Fibroblast of lung (primary cell): ENCODE results near the gene PKD1. TPM values are rescaled to one million over a fixed set of nuclear protein-coding genes. Genes with fewer than 3 reads are reported as not detected.

Experiments
- DNase-seq, 2 donors: peaks; one replicate each; pipeline versions ENCODE4 v3.0.0 to v3.0.0-alpha.2; 2010; ENCODE audit warnings: low read depth in 2 of 2
- H2AFZ ChIP-seq: 2 replicates; pipeline ENCODE4 v1.5.1; 2012; ENCODE audit warnings: low read length, control low read depth, inconsistent platforms
- H3K27ac ChIP-seq: 2 replicates; pipeline ENCODE4 v1.5.1; 2011; ENCODE audit warnings: low read length, control low read depth; ENCODE audit not compliant: insufficient read depth
- H3K27me3 ChIP-seq: 2 replicates; pipeline ENCODE4 v1.5.1; 2011; ENCODE audit warnings: mild to moderate bottlenecking, low read length; ENCODE audit not compliant: control insufficient read depth, insufficient read depth
- H3K36me3 ChIP-seq: 2 replicates; pipeline ENCODE4 v1.5.1; 2011; ENCODE audit warnings: low read length; ENCODE audit not compliant: control insufficient read depth, insufficient read depth
- H3K4me1 ChIP-seq: 2 replicates; pipeline ENCODE4 v1.5.1; 2011; ENCODE audit warnings: low read length; ENCODE audit not compliant: control insufficient read depth, insufficient read depth; ENCODE audit errors: extremely low read depth
- H3K4me2 ChIP-seq: 2 replicates; pipeline ENCODE4 v1.5.1; 2011; ENCODE audit warnings: low read length, control low read depth; ENCODE audit not compliant: insufficient read depth; ENCODE audit errors: extremely low read depth
- H3K4me3 ChIP-seq, 4 experiments: fragments of 200-600 bp in 1 of 4; sonication (generic) in 1 of 4; replicated peaks in 1 of 4; 2 replicates each; pipeline ENCODE4 v1.5.1; 2011 to 2016; ENCODE audit warnings: low read length in 4 of 4, low read depth in 3 of 4, mild to moderate bottlenecking in 3 of 4, control low read depth in 2 of 4, inconsistent platforms in 1 of 4, mixed read lengths in 1 of 4; ENCODE audit not compliant: insufficient read depth in 1 of 4; ENCODE audit errors: control extremely low read depth in 1 of 4
- H3K79me2 ChIP-seq: 2 replicates; pipeline ENCODE4 v1.5.1; 2012; ENCODE audit warnings: mild to moderate bottlenecking, low read length, inconsistent platforms; ENCODE audit not compliant: control insufficient read depth, insufficient read depth
- H3K9ac ChIP-seq: 2 replicates; pipeline ENCODE4 v1.5.1; 2011; ENCODE audit warnings: mild to moderate bottlenecking, low read length, control low read depth; ENCODE audit not compliant: insufficient read depth
- H3K9me3 ChIP-seq: 2 replicates; pipeline ENCODE4 v1.5.1; 2012; ENCODE audit warnings: low read depth, low read length; ENCODE audit not compliant: control insufficient read depth, insufficient read depth
- H4K20me1 ChIP-seq: 2 replicates; pipeline ENCODE4 v1.5.1; 2011; ENCODE audit warnings: low read length; ENCODE audit not compliant: control insufficient read depth, insufficient read depth; ENCODE audit errors: extremely low read depth
- EZH2 ChIP-seq: IDR thresholded peaks from 2 replicates; pipeline ENCODE4 v1.5.1; 2012; ENCODE audit warnings: low read length, control low read depth, mild to moderate bottlenecking; ENCODE audit errors: missing control alignments
- polyA plus RNA-seq, 2 donors: library from polyadenylated mRNA; depleted of rRNA in 1 of 2; stranded (reverse) in 1 of 2; unstranded in 1 of 2; fragments of >200 nt; gene quantifications; 2 replicates each; pipeline ENCODE4 v1.2.1, GENCODE V29; 2011 to 2012; ENCODE audit warnings: missing spikeins in 1 of 2
- total RNA-seq: library from RNA; depleted of rRNA; stranded (reverse); fragments of >200 nt; gene quantifications from 2 replicates; pipeline ENCODE4 v1.2.1, GENCODE V29; 2014
- TF ChIP-seq, protein P1 (sequence below), 2 donors: IDR thresholded peaks in 1 of 2; conservative IDR thresholded peaks in 1 of 2; 1 replicate in 1 of 2; 2 replicates in 1 of 2; pipeline ENCODE4 v1.5.1; 2011 to 2012; ENCODE audit warnings: low read length in 2 of 2, control low read depth in 1 of 2, inconsistent platforms in 1 of 2, low read depth in 1 of 2, mild to moderate bottlenecking in 1 of 2

PKD1 gene
- total and polyA plus RNA-seq, 2 donors (not counting 1 experiment from before 2014, with no cell fraction given) = 16.3 to 199 TPM

DNA sequence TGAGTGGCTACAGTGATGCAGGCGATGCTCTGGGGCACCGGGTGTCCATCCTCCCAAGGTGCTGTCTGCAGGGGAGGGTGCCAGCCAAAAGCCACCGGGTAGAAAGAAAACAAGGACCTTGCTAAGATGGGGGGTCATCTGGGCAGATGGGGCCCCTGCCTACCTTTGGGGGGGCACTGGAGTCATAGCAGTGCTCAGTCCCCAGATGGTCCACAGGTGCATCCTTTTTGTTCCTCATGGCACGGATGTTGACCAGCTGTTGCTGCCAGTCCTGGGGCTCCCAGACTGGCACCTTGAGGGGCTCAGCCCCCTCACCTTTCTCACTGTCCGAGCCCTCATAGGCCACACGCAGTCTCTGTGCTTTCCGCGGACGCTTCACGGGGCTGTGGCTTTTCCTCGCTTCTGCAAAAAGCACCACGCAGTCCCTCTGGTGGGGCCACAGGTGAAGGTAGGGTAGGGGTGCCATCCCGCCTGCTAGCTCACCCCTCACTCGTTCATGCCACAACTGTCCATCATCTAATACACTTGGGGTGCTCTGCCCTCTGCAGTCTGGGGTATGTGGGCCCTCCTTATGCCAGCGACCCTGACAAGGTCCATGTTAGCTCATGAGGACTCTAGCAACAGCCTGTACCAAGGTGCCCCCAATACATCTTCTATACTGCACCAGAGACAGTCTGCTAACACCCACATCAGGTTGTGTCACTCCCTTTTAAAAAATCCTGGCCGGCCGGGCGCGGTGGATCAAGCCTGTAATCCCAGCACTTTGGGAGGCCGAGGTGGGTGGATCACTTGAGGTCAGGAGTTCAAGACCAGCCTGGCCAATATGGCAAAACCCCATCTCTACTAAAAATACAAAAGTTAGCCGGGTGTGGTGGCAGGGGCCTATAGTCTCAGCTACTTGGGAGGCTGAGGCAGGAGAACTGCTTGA is 89.5 kb downstream of the PKD1 start:
- no peaks in the 10 kb centered on the region for H3K36me3 ChIP-seq
- H4K20me1 ChIP-seq = no peaks in the 10 kb centered on the region
- no peak overlapping the region for H3K9ac ChIP-seq
- TF ChIP-seq, protein P1, sequence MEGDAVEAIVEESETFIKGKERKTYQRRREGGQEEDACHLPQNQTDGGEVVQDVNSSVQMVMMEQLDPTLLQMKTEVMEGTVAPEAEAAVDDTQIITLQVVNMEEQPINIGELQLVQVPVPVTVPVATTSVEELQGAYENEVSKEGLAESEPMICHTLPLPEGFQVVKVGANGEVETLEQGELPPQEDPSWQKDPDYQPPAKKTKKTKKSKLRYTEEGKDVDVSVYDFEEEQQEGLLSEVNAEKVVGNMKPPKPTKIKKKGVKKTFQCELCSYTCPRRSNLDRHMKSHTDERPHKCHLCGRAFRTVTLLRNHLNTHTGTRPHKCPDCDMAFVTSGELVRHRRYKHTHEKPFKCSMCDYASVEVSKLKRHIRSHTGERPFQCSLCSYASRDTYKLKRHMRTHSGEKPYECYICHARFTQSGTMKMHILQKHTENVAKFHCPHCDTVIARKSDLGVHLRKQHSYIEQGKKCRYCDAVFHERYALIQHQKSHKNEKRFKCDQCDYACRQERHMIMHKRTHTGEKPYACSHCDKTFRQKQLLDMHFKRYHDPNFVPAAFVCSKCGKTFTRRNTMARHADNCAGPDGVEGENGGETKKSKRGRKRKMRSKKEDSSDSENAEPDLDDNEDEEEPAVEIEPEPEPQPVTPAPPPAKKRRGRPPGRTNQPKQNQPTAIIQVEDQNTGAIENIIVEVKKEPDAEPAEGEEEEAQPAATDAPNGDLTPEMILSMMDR (conservative IDR thresholded peaks at IDR 0.05 in 1 of 2, IDR thresholded peaks at IDR 0.05 in 1 of 2; ENCODE audit: low read depth in 1 of 2, low read length in 2 of 2) = no peak
- no peak for TF ChIP-seq EZH2
- H3K4me1 ChIP-seq = peaks cover 6% of the 10 kb centered on the region
- peaks cover 13% of the 10 kb centered on the region for H3K79me2 ChIP-seq
- peak overlapping the region; percentile 99 for H3K4me2 ChIP-seq
- no peak overlapping the region for H3K4me3 ChIP-seq
- no peaks in the 10 kb centered on the region for H3K27me3 ChIP-seq
- no peak for DNase-seq
- H3K9me3 ChIP-seq = no peaks in the 10 kb centered on the region
- no peak overlapping the region for H2AFZ ChIP-seq
- no peak overlapping the region for H3K27ac ChIP-seq

GRCh38 chr16:2044541-2044940 is 91.2 kb downstream of the PKD1 start:
- peaks cover 2% of the 10 kb centered on the region for H3K36me3 ChIP-seq
- no peak overlapping the region for H3K9ac ChIP-seq
- peaks cover 13% of the 10 kb centered on the region for H3K79me2 ChIP-seq
- no peaks in the 10 kb centered on the region for H3K9me3 ChIP-seq
- H2AFZ ChIP-seq = no peak overlapping the region
- H3K4me2 ChIP-seq = no peak overlapping the region
- no peak for DNase-seq
- no peaks in the 10 kb centered on the region for H4K20me1 ChIP-seq
- H3K4me1 ChIP-seq = peaks cover 20% of the 10 kb centered on the region
- no peak overlapping the region for H3K4me3 ChIP-seq
- H3K27ac ChIP-seq = no peak overlapping the region
- TF ChIP-seq, protein P1 (conservative IDR thresholded peaks at IDR 0.05 in 1 of 2, IDR thresholded peaks at IDR 0.05 in 1 of 2; ENCODE audit: low read depth in 1 of 2, low read length in 2 of 2) = no peak
- TF ChIP-seq EZH2 = no peak
- H3K27me3 ChIP-seq = no peaks in the 10 kb centered on the region

- no peak overlapping the region for H3K4me2 ChIP-seq
- H3K4me3 ChIP-seq = no peak overlapping the region
- no peak for DNase-seq
- H3K9ac ChIP-seq = no peak overlapping the region
- no peaks in the 10 kb centered on the region for H3K27me3 ChIP-seq
- no peak overlapping the region for H3K27ac ChIP-seq
- H3K9me3 ChIP-seq = no peaks in the 10 kb centered on the region
- H3K4me1 ChIP-seq = peaks cover 27% of the 10 kb centered on the region
- peaks cover 3% of the 10 kb centered on the region for H3K36me3 ChIP-seq
- TF ChIP-seq, protein P1 (conservative IDR thresholded peaks at IDR 0.05 in 1 of 2, IDR thresholded peaks at IDR 0.05 in 1 of 2; ENCODE audit: low read depth in 1 of 2, low read length in 2 of 2) = no peak
- TF ChIP-seq EZH2 = no peak
- peaks cover 8% of the 10 kb centered on the region for H3K79me2 ChIP-seq
- no peaks in the 10 kb centered on the region for H4K20me1 ChIP-seq
- no peak overlapping the region for H2AFZ ChIP-seq
These were observed 91.8 kb downstream of the PKD1 start for GRCh38 chr16:2043667-2044451.
